ENCODE results near the gene P4HA2. TPM values are rescaled to one million over a fixed set of nuclear protein-coding genes. Genes with fewer than 3 reads are reported as not detected.

P4HA2 gene
- total RNA-seq, 2 experiments from 2014 or later, result 17.3 to 18.6 TPM

DNA sequence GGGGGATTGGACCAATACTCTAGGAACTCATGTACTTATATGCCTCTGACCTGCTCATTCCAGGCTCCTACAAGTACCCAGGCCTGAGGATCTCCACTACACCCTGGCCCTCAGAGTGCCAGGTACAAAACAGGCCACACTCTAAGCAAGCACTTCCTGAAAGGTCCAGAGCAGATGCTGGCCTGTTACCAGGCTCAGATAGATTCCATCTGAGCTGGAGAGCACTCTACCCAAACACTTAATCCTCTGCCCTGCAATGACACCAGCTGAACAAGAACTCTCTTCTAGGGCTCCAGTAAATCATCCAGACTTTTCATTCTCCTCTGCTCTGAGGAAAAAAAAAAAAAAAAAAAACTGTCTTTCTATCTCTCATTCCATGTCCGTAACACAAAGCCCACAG lies 2.9 kb downstream of the P4HA2 start:
- H3K4me3 Mint-ChIP-seq, result no peak overlapping the region
- peaks cover 18% of the 10 kb centered on the region for H3K27me3 Mint-ChIP-seq
- no peaks in the 10 kb centered on the region for H3K36me3 Mint-ChIP-seq (ENCODE audit: low read depth)
- TF ChIP-seq CTCF (IDR thresholded peaks at IDR 0.05), result no peak
- ATAC-seq, result no peak
- H3K4me1 Mint-ChIP-seq (ENCODE audit: low read depth), result peaks cover 10% of the 10 kb centered on the region
- intact Hi-C loops (cut with micrococcal nuclease), result no loop called here
- ChIA-PET CTCF (interaction anchor here (0.7 to 8.8 kb wide), 4 partner anchors 14 to 162 kb away, joined by 3 to 65 read pairs (median 4); no protein-coding TSS in a partner anchor), POLR2A (interaction anchor here (0.5 kb wide), 1 partner anchor 35 kb away, joined by 3 read pairs; no protein-coding TSS in a partner anchor)
- H3K9me3 Mint-ChIP-seq, result no peaks in the 10 kb centered on the region
- H3K27ac Mint-ChIP-seq, result no peak overlapping the region
- DNase-seq, result no peak

DNA sequence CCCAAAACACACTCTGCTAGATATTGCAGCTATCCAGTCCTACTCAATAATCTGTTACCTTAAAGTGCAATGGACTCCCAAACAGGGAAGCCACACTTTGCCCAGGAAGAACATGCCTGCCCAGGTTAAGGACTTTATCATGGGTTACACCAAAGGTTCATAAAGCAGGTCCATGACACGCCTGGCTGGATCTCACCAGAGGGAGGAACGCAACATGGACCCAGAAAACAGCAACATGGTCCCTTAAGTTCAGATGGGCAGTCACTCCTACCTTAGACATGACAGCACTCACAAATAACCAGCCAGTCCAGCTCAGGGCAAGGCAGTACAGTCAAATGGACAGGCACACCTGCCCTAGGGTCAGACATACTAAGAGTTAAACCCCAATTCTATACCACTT lies 3.8 kb downstream of the P4HA2 start:
- intact Hi-C loops (cut with micrococcal nuclease), result no loop called here
- ChIA-PET CTCF (interaction anchor here (0.8 to 8.8 kb wide), 4 partner anchors 15 to 161 kb away, joined by 3 to 65 read pairs (median 4); no protein-coding TSS in a partner anchor), POLR2A (no interaction called here)

DNA sequence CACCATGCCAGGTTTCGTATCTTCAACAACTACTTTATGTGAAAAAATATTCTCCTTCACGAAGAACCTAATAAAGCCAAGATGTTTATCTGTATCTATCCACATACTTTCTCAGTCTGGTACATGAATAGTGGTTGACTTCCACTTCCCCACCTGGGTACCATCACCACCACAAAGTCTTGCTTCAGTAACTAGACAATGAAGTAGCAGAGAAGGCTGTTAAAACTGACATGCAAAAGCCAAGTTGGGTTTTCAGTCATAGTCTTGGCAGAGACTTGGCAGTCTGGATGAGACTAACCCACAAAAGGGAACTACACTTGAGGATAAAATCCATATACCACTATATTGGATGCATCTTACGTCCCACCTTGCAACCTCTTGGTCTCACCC lies 5.0 kb downstream of the P4HA2 start:
- Mint-ChIP-seq H3K4me3 (no peak overlapping the region), H3K27ac (no peak overlapping the region), H3K36me3 (ENCODE audit: low read depth) (no peaks in the 10 kb centered on the region), H3K4me1 (ENCODE audit: low read depth) (peaks cover 10% of the 10 kb centered on the region), H3K27me3 (peaks cover 8% of the 10 kb centered on the region), H3K9me3 (no peaks in the 10 kb centered on the region)
- POLR2A ChIA-PET, result no interaction called here
- TF ChIP-seq CTCF (IDR thresholded peaks at IDR 0.05), result no peak
- CTCF ChIA-PET, result interaction anchor here (0.9 to 8.8 kb wide), 3 partner anchors 16 to 160 kb away, joined by 4 to 65 read pairs (median 5); no protein-coding TSS in a partner anchor
- no peak for DNase-seq
- intact Hi-C loops (cut with micrococcal nuclease), result no loop called here
- no peak for ATAC-seq

More for the DNA sequence above, 3.8 kb downstream of the P4HA2 start:
- no peak overlapping the region for H3K27ac Mint-ChIP-seq
- H3K9me3 Mint-ChIP-seq, result no peaks in the 10 kb centered on the region
- no peak for ATAC-seq
- H3K36me3 Mint-ChIP-seq (ENCODE audit: low read depth), result no peaks in the 10 kb centered on the region
- no peak for TF ChIP-seq CTCF (IDR thresholded peaks at IDR 0.05)
- no peak for DNase-seq
- no peak overlapping the region for H3K4me3 Mint-ChIP-seq
- H3K27me3 Mint-ChIP-seq, result peaks cover 9% of the 10 kb centered on the region
- H3K4me1 Mint-ChIP-seq (ENCODE audit: low read depth), result peaks cover 10% of the 10 kb centered on the region

GRCh38 chr5:132221781-132222648 lies 5.6 kb downstream of the P4HA2 start:
- no peak overlapping the region for H3K4me3 Mint-ChIP-seq
- H3K36me3 Mint-ChIP-seq (ENCODE audit: low read depth), result no peaks in the 10 kb centered on the region
- H3K27ac Mint-ChIP-seq, result no peak overlapping the region
- H3K9me3 Mint-ChIP-seq, result no peaks in the 10 kb centered on the region
- peaks cover 7% of the 10 kb centered on the region for H3K27me3 Mint-ChIP-seq
- no peak for TF ChIP-seq CTCF (IDR thresholded peaks at IDR 0.05)
- H3K4me1 Mint-ChIP-seq (ENCODE audit: low read depth), result peaks cover 10% of the 10 kb centered on the region
- ATAC-seq (no peak), DNase-seq (no peak)
- ChIA-PET CTCF (interaction anchor here (8.8 kb wide), 1 partner anchor 17 kb away, joined by 65 read pairs; no protein-coding TSS in a partner anchor), POLR2A (no interaction called here)
- intact Hi-C loops (cut with micrococcal nuclease), result no loop called here

DNA sequence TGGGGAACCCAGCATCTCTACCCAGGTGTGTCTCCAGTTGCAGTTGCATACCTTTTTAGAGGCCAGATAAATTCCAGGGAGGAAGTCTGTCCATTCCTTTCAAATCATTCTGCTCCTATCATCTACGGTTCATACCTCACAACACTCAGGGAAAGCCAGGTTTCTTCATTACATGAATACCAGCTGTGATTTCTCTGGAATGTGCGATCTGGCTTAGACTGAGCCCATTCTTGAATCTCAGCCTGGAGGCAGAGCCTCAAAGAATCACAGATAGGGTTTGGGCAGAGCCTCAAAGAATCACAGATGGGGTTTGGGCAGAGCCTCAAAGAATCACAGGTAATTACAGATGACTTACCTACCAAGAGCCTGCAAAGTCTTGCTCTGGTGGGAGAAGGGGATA lies 7.2 kb downstream of the P4HA2 start:
- Mint-ChIP-seq H3K27me3 (peaks cover 2% of the 10 kb centered on the region), H3K27ac (no peak overlapping the region), H3K9me3 (no peaks in the 10 kb centered on the region), H3K4me1 (ENCODE audit: low read depth) (peaks cover 6% of the 10 kb centered on the region), H3K4me3 (no peak overlapping the region), H3K36me3 (ENCODE audit: low read depth) (no peaks in the 10 kb centered on the region)
- no peak for ATAC-seq
- ChIA-PET POLR2A (no interaction called here), CTCF (interaction anchor here (0.8 to 1.4 kb wide), 2 partner anchors 18 to 30 kb away, joined by 3 to 5 read pairs; no protein-coding TSS in a partner anchor)
- TF ChIP-seq CTCF (IDR thresholded peaks at IDR 0.05), result no peak
- intact Hi-C loops (cut with micrococcal nuclease), result no loop called here
- no peak for DNase-seq
